WTC11 (cell line): ENCODE results near the gene WNT3A.

ENCODE experiments used
- ATF3 ChIP-seq: sonication (generic); formaldehyde crosslinking; conservative IDR thresholded peaks from 2 replicates; pipeline ENCODE4 v1.8.1; 2022; ENCODE audit warnings: mild to moderate bottlenecking, missing genetic modification reagents
- E2F5 ChIP-seq: sonication (generic); formaldehyde crosslinking; IDR thresholded peaks from 2 replicates; pipeline ENCODE4 v1.8.1; 2022; ENCODE audit warnings: mild to moderate bottlenecking, moderate library complexity, missing genetic modification reagents
- FOXJ3 ChIP-seq: sonication (generic); formaldehyde crosslinking; IDR thresholded peaks from 2 replicates; pipeline ENCODE4 v1.9.0; 2021; ENCODE audit warnings: missing genetic modification reagents, mild to moderate bottlenecking, borderline replicate concordance
- FOXP1 ChIP-seq: sonication (generic); formaldehyde crosslinking; IDR thresholded peaks from 2 replicates; pipeline ENCODE4 v1.8.0; 2022; ENCODE audit warnings: missing genetic modification reagents, mild to moderate bottlenecking, moderate library complexity, borderline replicate concordance
- SP1 ChIP-seq: sonication (generic); formaldehyde crosslinking; conservative IDR thresholded peaks from 2 replicates; pipeline ENCODE4 v1.8.1; 2022; ENCODE audit warnings: missing genetic modification reagents
- ZSCAN18 ChIP-seq: fragments of 250-450 bp; sonication (Bioruptor Pico); IDR thresholded peaks from 2 replicates; pipeline ENCODE4 v2.1.2; 2022; ENCODE audit warnings: mild to moderate bottlenecking, moderate library complexity
- TF ChIP-seq, protein P1 (sequence below): fragments of 200-600 bp; IDR thresholded peaks from 2 replicates; pipeline ENCODE4 v1.8.0; 2022; ENCODE audit warnings: antibody characterized with exemption
- TF ChIP-seq, protein P2 (sequence below): sonication (generic); formaldehyde crosslinking; IDR thresholded peaks from 2 replicates; pipeline ENCODE4 v1.8.1; 2023; ENCODE audit warnings: mild to moderate bottlenecking, missing genetic modification reagents, moderate library complexity

GRCh38 chr1:228060458-228061190 lies 53.8 kb downstream of the WNT3A start:
- TF ChIP-seq, protein P1, sequence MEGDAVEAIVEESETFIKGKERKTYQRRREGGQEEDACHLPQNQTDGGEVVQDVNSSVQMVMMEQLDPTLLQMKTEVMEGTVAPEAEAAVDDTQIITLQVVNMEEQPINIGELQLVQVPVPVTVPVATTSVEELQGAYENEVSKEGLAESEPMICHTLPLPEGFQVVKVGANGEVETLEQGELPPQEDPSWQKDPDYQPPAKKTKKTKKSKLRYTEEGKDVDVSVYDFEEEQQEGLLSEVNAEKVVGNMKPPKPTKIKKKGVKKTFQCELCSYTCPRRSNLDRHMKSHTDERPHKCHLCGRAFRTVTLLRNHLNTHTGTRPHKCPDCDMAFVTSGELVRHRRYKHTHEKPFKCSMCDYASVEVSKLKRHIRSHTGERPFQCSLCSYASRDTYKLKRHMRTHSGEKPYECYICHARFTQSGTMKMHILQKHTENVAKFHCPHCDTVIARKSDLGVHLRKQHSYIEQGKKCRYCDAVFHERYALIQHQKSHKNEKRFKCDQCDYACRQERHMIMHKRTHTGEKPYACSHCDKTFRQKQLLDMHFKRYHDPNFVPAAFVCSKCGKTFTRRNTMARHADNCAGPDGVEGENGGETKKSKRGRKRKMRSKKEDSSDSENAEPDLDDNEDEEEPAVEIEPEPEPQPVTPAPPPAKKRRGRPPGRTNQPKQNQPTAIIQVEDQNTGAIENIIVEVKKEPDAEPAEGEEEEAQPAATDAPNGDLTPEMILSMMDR, result no peak
- no peak for TF ChIP-seq ZSCAN18 (CRISPR knock-in tag)
- TF ChIP-seq FOXP1 (CRISPR knock-in tag), result no peak
- TF ChIP-seq SP1, result no peak
- no peak for TF ChIP-seq FOXJ3
- TF ChIP-seq, protein P2, sequence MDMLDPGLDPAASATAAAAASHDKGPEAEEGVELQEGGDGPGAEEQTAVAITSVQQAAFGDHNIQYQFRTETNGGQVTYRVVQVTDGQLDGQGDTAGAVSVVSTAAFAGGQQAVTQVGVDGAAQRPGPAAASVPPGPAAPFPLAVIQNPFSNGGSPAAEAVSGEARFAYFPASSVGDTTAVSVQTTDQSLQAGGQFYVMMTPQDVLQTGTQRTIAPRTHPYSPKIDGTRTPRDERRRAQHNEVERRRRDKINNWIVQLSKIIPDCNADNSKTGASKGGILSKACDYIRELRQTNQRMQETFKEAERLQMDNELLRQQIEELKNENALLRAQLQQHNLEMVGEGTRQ (CRISPR knock-in tag), result no peak
- TF ChIP-seq E2F5 (CRISPR knock-in tag), result no peak
- no peak for TF ChIP-seq ATF3 (CRISPR knock-in tag)
